ENCODE measurements around the gene OR51A2. TPM values are rescaled to one million over a fixed set of nuclear protein-coding genes. Genes with fewer than 3 reads are reported as not detected.

OR51A2 gene
- polyA plus RNA-seq, 4 donors: not detected

Other genes with a start within 250 kb of the OR51A2 start
- gene OR51F1, start 185.8 kb downstream of the OR51A2 start, polyA plus RNA-seq (ENCODE audit: insufficient read length in 4 of 4): not detected
- gene OR52R1, start 151.3 kb downstream of the OR51A2 start, polyA plus RNA-seq (ENCODE audit: insufficient read length in 4 of 4): not detected
- gene OR51F2, start 134.4 kb downstream of the OR51A2 start, polyA plus RNA-seq (ENCODE audit: insufficient read length in 4 of 4): not detected
- not detected for gene OR51S1, start 106.5 kb downstream of the OR51A2 start, polyA plus RNA-seq (ENCODE audit: insufficient read length in 4 of 4)
- gene OR51T1, start 73.8 kb downstream of the OR51A2 start, polyA plus RNA-seq (ENCODE audit: insufficient read length in 4 of 4): not detected
- not detected for gene OR51A7, start 51.9 kb downstream of the OR51A2 start, polyA plus RNA-seq (ENCODE audit: insufficient read length in 4 of 4)
- not detected for gene OR51G2, start 36.4 kb downstream of the OR51A2 start, polyA plus RNA-seq (ENCODE audit: insufficient read length in 4 of 4)
- gene OR51G1, start 31.4 kb downstream of the OR51A2 start, polyA plus RNA-seq (ENCODE audit: insufficient read length in 4 of 4): not detected
- gene OR51A4, start 8.1 kb downstream of the OR51A2 start, polyA plus RNA-seq (ENCODE audit: insufficient read length in 4 of 4): not detected
- gene OR51L1, start 39.1 kb upstream of the OR51A2 start, polyA plus RNA-seq (ENCODE audit: insufficient read length in 4 of 4): under 1 TPM in 1 of 4 donors, not detected in 3; 0.03 TPM
- not detected for gene OR52J3, start 90.8 kb upstream of the OR51A2 start, polyA plus RNA-seq (ENCODE audit: insufficient read length in 4 of 4)
- gene OR52E2, start 103.9 kb upstream of the OR51A2 start, polyA plus RNA-seq (ENCODE audit: insufficient read length in 4 of 4): not detected
- gene OR52E1, start 113.9 kb upstream of the OR51A2 start, polyA plus RNA-seq (ENCODE audit: insufficient read length in 4 of 4): not detected
- not detected for gene OR52A5, start 182.6 kb upstream of the OR51A2 start, polyA plus RNA-seq (ENCODE audit: insufficient read length in 4 of 4)
- gene OR52A1, start 199.0 kb upstream of the OR51A2 start, polyA plus RNA-seq (ENCODE audit: insufficient read length in 4 of 4): under 1 TPM in 2 of 4 donors, not detected in 2; 0.03 TPM
- not detected for gene OR51V1, start 245.0 kb upstream of the OR51A2 start, polyA plus RNA-seq (ENCODE audit: insufficient read length in 4 of 4)